ENCODE measurements around the gene NT5C3B.

Gene NT5C3B

GRCh38 chr17:41810659-41811548, 25.1 kb downstream of the NT5C3B start:
- no peak for DNase-seq (ENCODE audit: low read depth in 2 of 2)

- DNase-seq (ENCODE audit: low read depth in 2 of 2) = no peak
Observed at GRCh38 chr17:41806685-41807445, 29.2 kb downstream of the NT5C3B start.

- DNase-seq (ENCODE audit: low read depth in 2 of 2) = no peak
Observed at GRCh38 chr17:41803049-41804020, 32.7 kb downstream of the NT5C3B start.

- DNase-seq (ENCODE audit: low read depth in 2 of 2) = peak; percentile 46 to 58
Observed at GRCh38 chr17:41801374-41802271, 34.4 kb downstream of the NT5C3B start.

GRCh38 chr17:41800601-41801373, 35.2 kb downstream of the NT5C3B start:
- no peak for DNase-seq (ENCODE audit: low read depth in 2 of 2)

GRCh38 chr17:41799366-41799765, 36.7 kb downstream of the NT5C3B start:
- no peak for DNase-seq (ENCODE audit: low read depth in 2 of 2)

- no peak for DNase-seq (ENCODE audit: low read depth in 2 of 2)
Observed at GRCh38 chr17:41797377-41797776, 38.7 kb downstream of the NT5C3B start.

GRCh38 chr17:41796121-41796895, 39.7 kb downstream of the NT5C3B start:
- DNase-seq (ENCODE audit: low read depth in 2 of 2) = no peak

GRCh38 chr17:41794540-41794975, 41.5 kb downstream of the NT5C3B start:
- no peak for DNase-seq (ENCODE audit: low read depth in 2 of 2)

- DNase-seq (ENCODE audit: low read depth in 2 of 2) = no peak
Observed at GRCh38 chr17:41793784-41794539, 42.1 kb downstream of the NT5C3B start.

GRCh38 chr17:41792845-41793783, 42.9 kb downstream of the NT5C3B start:
- no peak for DNase-seq (ENCODE audit: low read depth in 2 of 2)

- DNase-seq (ENCODE audit: low read depth in 2 of 2) = no peak
Observed at GRCh38 chr17:41787021-41787418, 49.0 kb downstream of the NT5C3B start.

- DNase-seq (ENCODE audit: low read depth in 2 of 2) = peak; percentile 71 to 75
Observed at GRCh38 chr17:41786227-41787020, 49.6 kb downstream of the NT5C3B start, which contains the start of gene JUP. Gene JUP (minus strand): TSS chr17:41786711. CDS start chr17:41771854, 14,857 bp downstream.

GRCh38 chr17:41785859-41786226, 50.2 kb downstream of the NT5C3B start:
- DNase-seq (ENCODE audit: low read depth in 2 of 2) = no peak

- DNase-seq (ENCODE audit: low read depth in 2 of 2) = no peak
Observed at GRCh38 chr17:41785091-41785858, 50.8 kb downstream of the NT5C3B start.
